ENCODE results near the gene AMER2. TPM values are rescaled to one million over a fixed set of nuclear protein-coding genes. Genes with fewer than 3 reads are reported as not detected.

Gene AMER2
- not detected in 2 replicates for total RNA-seq

- peaks cover 10% of the 10 kb centered on the region for H3K4me1 Mint-ChIP-seq (ENCODE audit: low read depth)
- no peaks in the 10 kb centered on the region for H3K36me3 Mint-ChIP-seq (ENCODE audit: low read depth)
- H3K27me3 Mint-ChIP-seq (ENCODE audit: insufficient read depth): peaks cover 57% of the 10 kb centered on the region
- no peak for DNase-seq (ENCODE audit: low spot score)
- H3K4me3 Mint-ChIP-seq: peak within 1 kb of the TSS; percentile 70
- intact Hi-C loops (cut with micrococcal nuclease): no loop called here
- no peak within 1 kb of the TSS for H3K27ac Mint-ChIP-seq
- H3K9me3 Mint-ChIP-seq: no peaks in the 10 kb centered on the region
Observed at GRCh38 chr13:25171517-25172302, at the start of gene AMER2. Gene AMER2, minus strand, starts transcription at chr13:25172288. Its CDS starts 669 bp downstream, at chr13:25171619.

- Mint-ChIP-seq H3K4me1 (ENCODE audit: low read depth) (no peaks in the 10 kb centered on the region), H3K36me3 (ENCODE audit: low read depth) (no peaks in the 10 kb centered on the region), H3K27me3 (ENCODE audit: insufficient read depth) (no peaks in the 10 kb centered on the region), H3K27ac (no peak overlapping the region), H3K4me3 (no peak overlapping the region), H3K9me3 (no peaks in the 10 kb centered on the region)
- DNase-seq (ENCODE audit: low spot score): no peak
- intact Hi-C loops (cut with micrococcal nuclease): no loop called here
Observed at GRCh38 chr13:25218019-25218418, 45.9 kb upstream of the AMER2 start.

GRCh38 chr13:25217023-25217885 lies 45.2 kb upstream of the AMER2 start:
- no peaks in the 10 kb centered on the region for H3K27me3 Mint-ChIP-seq (ENCODE audit: insufficient read depth)
- no peak overlapping the region for H3K4me3 Mint-ChIP-seq
- no peak overlapping the region for H3K27ac Mint-ChIP-seq
- H3K9me3 Mint-ChIP-seq: no peaks in the 10 kb centered on the region
- DNase-seq (ENCODE audit: low spot score): no peak
- H3K36me3 Mint-ChIP-seq (ENCODE audit: low read depth): no peaks in the 10 kb centered on the region
- intact Hi-C loops (cut with micrococcal nuclease): no loop called here
- H3K4me1 Mint-ChIP-seq (ENCODE audit: low read depth): no peaks in the 10 kb centered on the region

GRCh38 chr13:25215253-25215575 lies 43.1 kb upstream of the AMER2 start:
- H3K27me3 Mint-ChIP-seq (ENCODE audit: insufficient read depth): no peaks in the 10 kb centered on the region
- H3K36me3 Mint-ChIP-seq (ENCODE audit: low read depth): no peaks in the 10 kb centered on the region
- intact Hi-C loops (cut with micrococcal nuclease): no loop called here
- H3K4me1 Mint-ChIP-seq (ENCODE audit: low read depth): no peaks in the 10 kb centered on the region
- H3K9me3 Mint-ChIP-seq: no peaks in the 10 kb centered on the region
- DNase-seq (ENCODE audit: low spot score): no peak
- H3K27ac Mint-ChIP-seq: no peak overlapping the region
- H3K4me3 Mint-ChIP-seq: no peak overlapping the region

- intact Hi-C loops (cut with micrococcal nuclease): no loop called here
- no peaks in the 10 kb centered on the region for H3K4me1 Mint-ChIP-seq (ENCODE audit: low read depth)
Observed at GRCh38 chr13:25214491-25215252, 42.6 kb upstream of the AMER2 start.

GRCh38 chr13:25213715-25214114 lies 41.6 kb upstream of the AMER2 start:
- DNase-seq (ENCODE audit: low spot score): no peak
- H3K4me1 Mint-ChIP-seq (ENCODE audit: low read depth): no peaks in the 10 kb centered on the region
- intact Hi-C loops (cut with micrococcal nuclease): no loop called here
- no peaks in the 10 kb centered on the region for H3K27me3 Mint-ChIP-seq (ENCODE audit: insufficient read depth)
- no peak overlapping the region for H3K4me3 Mint-ChIP-seq
- H3K36me3 Mint-ChIP-seq (ENCODE audit: low read depth): no peaks in the 10 kb centered on the region
- H3K9me3 Mint-ChIP-seq: no peaks in the 10 kb centered on the region
- no peak overlapping the region for H3K27ac Mint-ChIP-seq

More at GRCh38 chr13:25214491-25215252, 42.6 kb upstream of the AMER2 start:
- Mint-ChIP-seq H3K9me3 (no peaks in the 10 kb centered on the region), H3K27me3 (ENCODE audit: insufficient read depth) (no peaks in the 10 kb centered on the region), H3K27ac (no peak overlapping the region), H3K4me3 (no peak overlapping the region), H3K36me3 (ENCODE audit: low read depth) (no peaks in the 10 kb centered on the region)
- DNase-seq (ENCODE audit: low spot score): no peak

GRCh38 chr13:25210842-25211569 lies 38.9 kb upstream of the AMER2 start:
- DNase-seq (ENCODE audit: low spot score): no peak
- peaks cover 5% of the 10 kb centered on the region for H3K27me3 Mint-ChIP-seq (ENCODE audit: insufficient read depth)
- no peaks in the 10 kb centered on the region for H3K4me1 Mint-ChIP-seq (ENCODE audit: low read depth)
- intact Hi-C loops (cut with micrococcal nuclease): no loop called here
- H3K9me3 Mint-ChIP-seq: no peaks in the 10 kb centered on the region
- no peak overlapping the region for H3K27ac Mint-ChIP-seq
- H3K4me3 Mint-ChIP-seq: no peak overlapping the region
- no peaks in the 10 kb centered on the region for H3K36me3 Mint-ChIP-seq (ENCODE audit: low read depth)

GRCh38 chr13:25207291-25207810 lies 35.3 kb upstream of the AMER2 start:
- H3K27me3 Mint-ChIP-seq (ENCODE audit: insufficient read depth): peaks cover 13% of the 10 kb centered on the region
- H3K9me3 Mint-ChIP-seq: no peaks in the 10 kb centered on the region
- no peak for DNase-seq (ENCODE audit: low spot score)
- H3K4me1 Mint-ChIP-seq (ENCODE audit: low read depth): no peaks in the 10 kb centered on the region
- no peaks in the 10 kb centered on the region for H3K36me3 Mint-ChIP-seq (ENCODE audit: low read depth)
- intact Hi-C loops (cut with micrococcal nuclease): no loop called here
- no peak overlapping the region for H3K4me3 Mint-ChIP-seq
- no peak overlapping the region for H3K27ac Mint-ChIP-seq

- Mint-ChIP-seq H3K27ac (no peak overlapping the region), H3K9me3 (no peaks in the 10 kb centered on the region), H3K4me3 (no peak overlapping the region), H3K27me3 (ENCODE audit: insufficient read depth) (peaks cover 13% of the 10 kb centered on the region), H3K36me3 (ENCODE audit: low read depth) (no peaks in the 10 kb centered on the region), H3K4me1 (ENCODE audit: low read depth) (no peaks in the 10 kb centered on the region)
- no peak for DNase-seq (ENCODE audit: low spot score)
- intact Hi-C loops (cut with micrococcal nuclease): no loop called here
Observed at GRCh38 chr13:25204863-25205262, 32.8 kb upstream of the AMER2 start.

GRCh38 chr13:25203127-25203740 lies 31.1 kb upstream of the AMER2 start:
- Mint-ChIP-seq H3K9me3 (no peaks in the 10 kb centered on the region), H3K4me1 (ENCODE audit: low read depth) (no peaks in the 10 kb centered on the region), H3K27ac (no peak overlapping the region), H3K27me3 (ENCODE audit: insufficient read depth) (peaks cover 14% of the 10 kb centered on the region), H3K36me3 (ENCODE audit: low read depth) (no peaks in the 10 kb centered on the region), H3K4me3 (no peak overlapping the region)
- DNase-seq (ENCODE audit: low spot score): no peak
- intact Hi-C loops (cut with micrococcal nuclease): no loop called here

GRCh38 chr13:25200783-25201182 lies 28.7 kb upstream of the AMER2 start:
- intact Hi-C loops (cut with micrococcal nuclease): no loop called here
- no peaks in the 10 kb centered on the region for H3K9me3 Mint-ChIP-seq
- no peak overlapping the region for H3K4me3 Mint-ChIP-seq
- H3K27ac Mint-ChIP-seq: no peak overlapping the region
- no peaks in the 10 kb centered on the region for H3K4me1 Mint-ChIP-seq (ENCODE audit: low read depth)
- peaks cover 9% of the 10 kb centered on the region for H3K27me3 Mint-ChIP-seq (ENCODE audit: insufficient read depth)
- no peak for DNase-seq (ENCODE audit: low spot score)
- no peaks in the 10 kb centered on the region for H3K36me3 Mint-ChIP-seq (ENCODE audit: low read depth)

- Mint-ChIP-seq H3K4me3 (no peak overlapping the region), H3K36me3 (ENCODE audit: low read depth) (no peaks in the 10 kb centered on the region), H3K4me1 (ENCODE audit: low read depth) (no peaks in the 10 kb centered on the region), H3K9me3 (no peaks in the 10 kb centered on the region), H3K27me3 (ENCODE audit: insufficient read depth) (peaks cover 12% of the 10 kb centered on the region), H3K27ac (no peak overlapping the region)
- DNase-seq (ENCODE audit: low spot score): no peak
- intact Hi-C loops (cut with micrococcal nuclease): no loop called here
Observed at GRCh38 chr13:25198647-25199046, 26.6 kb upstream of the AMER2 start.
